Myocyte (in vitro differentiated cells): ENCODE data around the gene ANKFN1. TPM values are rescaled to one million over a fixed set of nuclear protein-coding genes. Genes with fewer than 3 reads are reported as not detected.

Experiments used
- DNase-seq: peaks from one replicate; pipeline ENCODE4 v3.0.0-alpha.2; 2012; ENCODE audit warnings: low read depth
- polyA plus RNA-seq: library from polyadenylated mRNA; unstranded; fragments of >200 nt; gene quantifications from one replicate; pipeline ENCODE4 v1.2.1, GENCODE V29; 2012; ENCODE audit warnings: missing spikeins
- total RNA-seq: library from RNA; depleted of rRNA; stranded (reverse); fragments of >200 nt; gene quantifications from 2 replicates; pipeline ENCODE4 v1.2.3, GENCODE V29; 2014

ANKFN1 gene
- total RNA-seq = 0.10 TPM in 1 of 2 replicates, not detected in the other
- polyA plus RNA-seq = 0.08 TPM

- no peak for DNase-seq
Measured at GRCh38 chr17:56152874-56153602, at the start of gene ANKFN1. Gene ANKFN1, plus strand, starts transcription at chr17:56153475. Its CDS starts 59,193 bp downstream, at chr17:56212668.

- DNase-seq = no peak
Measured at GRCh38 chr17:56108811-56109284, 44.4 kb upstream of the ANKFN1 start.

- no peak for DNase-seq
Measured at GRCh38 chr17:56109836-56110235, 43.4 kb upstream of the ANKFN1 start.

- DNase-seq = no peak
Measured at GRCh38 chr17:56110463-56111135, 42.7 kb upstream of the ANKFN1 start.

- DNase-seq = peak; percentile 61
Measured at GRCh38 chr17:56111706-56112485, 41.4 kb upstream of the ANKFN1 start.

- no peak for DNase-seq
Measured at GRCh38 chr17:56113486-56113885, 39.8 kb upstream of the ANKFN1 start.

- DNase-seq = no peak
Measured at GRCh38 chr17:56114469-56114868, 38.8 kb upstream of the ANKFN1 start.

- DNase-seq = peak; percentile 47
Measured at GRCh38 chr17:56119191-56119590, 34.1 kb upstream of the ANKFN1 start.

GRCh38 chr17:56119936-56120335, 33.3 kb upstream of the ANKFN1 start:
- no peak for DNase-seq

- DNase-seq = no peak
Measured at GRCh38 chr17:56121191-56122051, 31.9 kb upstream of the ANKFN1 start.

- DNase-seq = peak; percentile 87
Measured at GRCh38 chr17:56125830-56126819, 27.1 kb upstream of the ANKFN1 start.

- DNase-seq = no peak
Measured at GRCh38 chr17:56130026-56130425, 23.2 kb upstream of the ANKFN1 start.

- no peak for DNase-seq
Measured at GRCh38 chr17:56130631-56131030, 22.6 kb upstream of the ANKFN1 start.

- no peak for DNase-seq
Measured at GRCh38 chr17:56131431-56131830, 21.8 kb upstream of the ANKFN1 start.

GRCh38 chr17:56136301-56136700, 17.0 kb upstream of the ANKFN1 start:
- no peak for DNase-seq

GRCh38 chr17:56141046-56141839, 12.0 kb upstream of the ANKFN1 start:
- no peak for DNase-seq

- DNase-seq = peak; percentile 40
Measured at GRCh38 chr17:56142325-56142724, 10.9 kb upstream of the ANKFN1 start.

- DNase-seq = no peak
Measured at GRCh38 chr17:56142781-56143180, 10.5 kb upstream of the ANKFN1 start.

- DNase-seq = no peak
Measured at GRCh38 chr17:56144223-56144622, 9.1 kb upstream of the ANKFN1 start.
